DND-41 (cell line): ENCODE results near the gene ATXN7L1.

Experiments
- CTCF ChIP-seq: IDR thresholded peaks from 2 replicates; pipeline ENCODE4 v1.5.1; 2012; ENCODE audit warnings: borderline replicate concordance, low read length, moderate library complexity, mild to moderate bottlenecking; ENCODE audit not compliant: poor library complexity, severe bottlenecking; ENCODE audit errors: extremely low read depth
- EZH2 ChIP-seq: IDR thresholded peaks from 3 replicates; pipeline ENCODE4 v1.6.1; 2012; ENCODE audit warnings: borderline replicate concordance, low read depth, mild to moderate bottlenecking, moderate library complexity, low read length, inconsistent platforms; ENCODE audit not compliant: severe bottlenecking

GRCh38 chr7:105691082-105691679 lies 185.2 kb downstream of the ATXN7L1 start:
- TF ChIP-seq CTCF (no peak), EZH2 (no peak)
